GM18505 (cell line): ENCODE measurements around the gene PDGFC.

Experiments used
- ATAC-seq: cut with Tn5 transposase; IDR thresholded peaks from one replicate; pipeline ENCODE4 v1.9.1; 2021; ENCODE audit not compliant: unreplicated experiment
- POLR2A ChIP-seq: IDR thresholded peaks from 4 replicates; pipeline ENCODE4 v1.6.1; 2011; ENCODE audit warnings: borderline replicate concordance; ENCODE audit not compliant: insufficient read depth, insufficient read length; ENCODE audit errors: extremely low read depth

PDGFC gene

GRCh38 chr4:156725257-156725656, 246.3 kb downstream of the PDGFC start:
- TF ChIP-seq POLR2A: no peak
- no peak for ATAC-seq

GRCh38 chr4:156723951-156724668, 247.5 kb downstream of the PDGFC start:
- no peak for TF ChIP-seq POLR2A
- no peak for ATAC-seq

GRCh38 chr4:156718226-156718625, 253.4 kb downstream of the PDGFC start:
- TF ChIP-seq POLR2A: no peak
- no peak for ATAC-seq

- no peak for TF ChIP-seq POLR2A
- ATAC-seq: no peak
These were observed 260.4 kb downstream of the PDGFC start for GRCh38 chr4:156711193-156711590.
